ENCODE data around the gene PRPS2.

The PRPS2 gene

GRCh38 chrX:12791257-12792228 is at the start of gene PRPS2:
TSS of gene PRPS2 (plus strand) at chrX:12791412. CDS start at chrX:12791498, 86 bp downstream.
- DNase-seq (ENCODE audit: low read depth), result peak; percentile 60

GRCh38 chrX:12741416-12741815 is 49.8 kb upstream of the PRPS2 start:
- no peak for DNase-seq (ENCODE audit: low read depth)

GRCh38 chrX:12747433-12747832 is 43.8 kb upstream of the PRPS2 start:
- DNase-seq (ENCODE audit: low read depth), result no peak

GRCh38 chrX:12751887-12752286 is 39.3 kb upstream of the PRPS2 start:
- DNase-seq (ENCODE audit: low read depth), result no peak

- DNase-seq (ENCODE audit: low read depth), result no peak
Measured at GRCh38 chrX:12753366-12753765, 37.8 kb upstream of the PRPS2 start.

- DNase-seq (ENCODE audit: low read depth), result no peak
Measured at GRCh38 chrX:12758291-12758690, 32.9 kb upstream of the PRPS2 start.

GRCh38 chrX:12767856-12768255 is 23.4 kb upstream of the PRPS2 start:
- no peak for DNase-seq (ENCODE audit: low read depth)

GRCh38 chrX:12768491-12768890 is 22.7 kb upstream of the PRPS2 start:
- DNase-seq (ENCODE audit: low read depth), result no peak

- DNase-seq (ENCODE audit: low read depth), result no peak
Measured at GRCh38 chrX:12770440-12770839, 20.8 kb upstream of the PRPS2 start.

GRCh38 chrX:12771445-12772069 is 19.7 kb upstream of the PRPS2 start:
- peak; percentile 59 for DNase-seq (ENCODE audit: low read depth)

- DNase-seq (ENCODE audit: low read depth), result no peak
Measured at GRCh38 chrX:12777670-12778069, 13.5 kb upstream of the PRPS2 start.

GRCh38 chrX:12779534-12779933 is 11.7 kb upstream of the PRPS2 start:
- no peak for DNase-seq (ENCODE audit: low read depth)

GRCh38 chrX:12788645-12789044 is 2.6 kb upstream of the PRPS2 start:
- no peak for DNase-seq (ENCODE audit: low read depth)

GRCh38 chrX:12789976-12790375 is 1.2 kb upstream of the PRPS2 start:
- DNase-seq (ENCODE audit: low read depth), result no peak

GRCh38 chrX:12790885-12791256 is 341 bp upstream of the PRPS2 start:
- DNase-seq (ENCODE audit: low read depth), result no peak

- DNase-seq (ENCODE audit: low read depth), result no peak
Measured at GRCh38 chrX:12792711-12793110, 1.5 kb downstream of the PRPS2 start.

- no peak for DNase-seq (ENCODE audit: low read depth)
Measured at GRCh38 chrX:12794654-12795053, 3.4 kb downstream of the PRPS2 start.

- DNase-seq (ENCODE audit: low read depth), result no peak
Measured at GRCh38 chrX:12798601-12799000, 7.4 kb downstream of the PRPS2 start.

- no peak for DNase-seq (ENCODE audit: low read depth)
Measured at GRCh38 chrX:12799118-12799517, 7.9 kb downstream of the PRPS2 start.

GRCh38 chrX:12802741-12803140 is 11.5 kb downstream of the PRPS2 start:
- DNase-seq (ENCODE audit: low read depth), result peak; percentile 22

- DNase-seq (ENCODE audit: low read depth), result no peak
Measured at GRCh38 chrX:12804655-12805054, 13.4 kb downstream of the PRPS2 start.

- no peak for DNase-seq (ENCODE audit: low read depth)
Measured at GRCh38 chrX:12805333-12805732, 14.1 kb downstream of the PRPS2 start.

- DNase-seq (ENCODE audit: low read depth), result no peak
Measured at GRCh38 chrX:12811658-12812057, 20.4 kb downstream of the PRPS2 start.

Data from stimulated activated CD4-positive, alpha-beta T cell treated with anti-CD3 and anti-CD28 coated beads, Interleukin-2, amount 100 ng/mL, for 4 hours (primary cell).